GM10847 (cell line): ENCODE measurements around the gene DCD.

Experiments
- POLR2A ChIP-seq: IDR thresholded peaks from 2 replicates; pipeline ENCODE4 v1.6.1; 2011; ENCODE audit not compliant: insufficient read length; ENCODE audit errors: extremely low read depth

The DCD gene

GRCh38 chr12:54660320-54660962, 12.3 kb upstream of the DCD start:
- no peak for TF ChIP-seq POLR2A

GRCh38 chr12:54658306-54659264, 10.4 kb upstream of the DCD start:
- no peak for TF ChIP-seq POLR2A

DNA sequence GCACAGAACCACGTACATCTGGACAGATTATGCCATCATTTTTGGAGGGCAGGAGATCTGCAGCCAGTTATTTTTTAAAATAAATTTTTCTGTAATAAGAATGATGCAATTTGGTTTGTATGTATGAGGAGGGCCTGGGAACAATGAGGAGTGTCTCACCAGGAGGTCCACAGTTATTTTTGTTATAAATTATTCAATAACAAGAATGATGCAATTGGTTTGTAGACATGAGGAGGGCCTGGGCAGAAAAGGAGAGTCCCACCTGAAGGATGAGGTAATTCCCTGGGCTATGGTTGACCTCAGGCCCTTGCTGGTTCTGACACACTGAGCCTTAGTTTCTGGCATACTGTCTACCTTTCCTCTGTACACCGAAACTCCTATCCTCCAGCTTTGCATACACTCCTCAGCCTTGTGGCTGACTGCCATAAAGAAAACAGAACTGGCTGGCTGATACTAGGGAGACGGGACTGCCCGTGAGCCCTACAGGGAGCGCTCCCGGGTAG, 9.0 kb upstream of the DCD start:
- no peak for TF ChIP-seq POLR2A

DNA sequence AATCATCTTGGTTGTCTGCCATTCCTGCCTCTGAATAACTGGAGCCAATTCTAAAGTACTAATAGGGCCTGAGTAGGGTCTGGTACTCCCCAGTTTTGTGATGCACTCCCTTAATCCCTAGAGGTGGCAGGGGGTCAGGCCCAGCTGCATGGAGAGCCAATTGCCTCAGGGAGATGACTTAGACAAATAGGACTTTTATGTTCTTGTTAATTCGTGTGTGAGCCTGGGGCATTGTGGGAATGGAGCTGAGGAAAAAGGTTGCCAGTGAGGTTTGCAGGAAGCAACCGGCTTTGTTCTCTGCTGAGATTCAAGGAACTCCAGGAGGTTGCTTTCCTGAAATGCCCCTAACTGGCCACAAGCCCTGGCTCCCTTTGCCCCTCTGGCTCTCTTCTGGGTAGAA, 6.8 kb upstream of the DCD start:
- TF ChIP-seq POLR2A = no peak

- no peak for TF ChIP-seq POLR2A
Observed at GRCh38 chr12:54653025-54653424, 4.9 kb upstream of the DCD start.

DNA sequence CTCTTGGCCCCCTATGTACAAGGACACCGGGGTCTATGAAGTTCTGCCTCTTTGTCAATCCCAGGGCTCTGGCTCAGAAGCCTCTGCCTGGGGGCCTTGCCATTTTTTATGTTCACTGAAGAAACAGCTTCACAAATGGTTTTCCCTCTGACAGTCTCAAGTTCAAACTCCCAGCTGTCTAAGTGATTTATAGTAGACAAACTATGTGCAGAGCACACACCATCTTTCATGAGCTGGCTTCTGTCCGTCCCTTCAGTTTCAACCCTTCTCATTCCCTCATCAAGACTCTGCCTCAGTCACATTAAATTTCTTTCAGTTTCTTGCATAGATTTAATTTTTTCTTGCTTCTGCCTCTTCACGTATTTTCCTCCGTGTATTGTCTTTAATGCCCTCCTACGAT, 2.7 kb upstream of the DCD start:
- no peak for TF ChIP-seq POLR2A

- no peak for TF ChIP-seq POLR2A
Observed at GRCh38 chr12:54650409-54650808, 2.2 kb upstream of the DCD start.

- TF ChIP-seq POLR2A = no peak
Observed at GRCh38 chr12:54649825-54650224, 1.7 kb upstream of the DCD start.

GRCh38 chr12:54641554-54641953, 6.6 kb downstream of the DCD start:
- no peak for TF ChIP-seq POLR2A

GRCh38 chr12:54641089-54641488, 7.1 kb downstream of the DCD start:
- no peak for TF ChIP-seq POLR2A

DNA sequence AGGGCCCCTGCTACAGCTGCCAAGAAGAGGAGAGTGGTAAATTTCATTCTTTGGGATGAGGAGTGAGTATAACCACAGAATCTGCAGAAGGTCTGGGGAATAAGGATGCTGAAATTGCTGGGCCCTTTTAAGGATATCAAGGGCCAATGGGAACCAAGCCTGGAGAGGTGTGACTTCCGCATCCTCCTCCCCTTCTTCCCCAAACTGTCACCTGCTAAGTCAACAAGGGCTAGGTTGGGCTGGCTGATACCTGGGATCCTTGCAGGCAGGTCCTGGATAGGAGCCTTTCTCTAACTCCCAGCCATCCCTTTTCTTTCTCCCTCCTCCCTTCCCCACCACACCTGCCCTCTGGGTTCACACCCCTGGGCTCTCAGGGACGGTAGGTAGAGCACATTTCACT, 13.4 kb downstream of the DCD start, which contains the start of gene LACRT:
Gene LACRT, minus strand, starts transcription at position 101 of the 400 bp plus-strand sequence. Its CDS starts 54 bp downstream, at position 47.
- TF ChIP-seq POLR2A = no peak

- no peak for TF ChIP-seq POLR2A
Observed at GRCh38 chr12:54631988-54632728, 16.0 kb downstream of the DCD start.

- TF ChIP-seq POLR2A = no peak
Observed at GRCh38 chr12:54631551-54631950, 16.6 kb downstream of the DCD start.

- no peak for TF ChIP-seq POLR2A
Observed at GRCh38 chr12:54629925-54630324, 18.2 kb downstream of the DCD start.

- no peak for TF ChIP-seq POLR2A
Observed at GRCh38 chr12:54628186-54628846, 19.8 kb downstream of the DCD start.

DNA sequence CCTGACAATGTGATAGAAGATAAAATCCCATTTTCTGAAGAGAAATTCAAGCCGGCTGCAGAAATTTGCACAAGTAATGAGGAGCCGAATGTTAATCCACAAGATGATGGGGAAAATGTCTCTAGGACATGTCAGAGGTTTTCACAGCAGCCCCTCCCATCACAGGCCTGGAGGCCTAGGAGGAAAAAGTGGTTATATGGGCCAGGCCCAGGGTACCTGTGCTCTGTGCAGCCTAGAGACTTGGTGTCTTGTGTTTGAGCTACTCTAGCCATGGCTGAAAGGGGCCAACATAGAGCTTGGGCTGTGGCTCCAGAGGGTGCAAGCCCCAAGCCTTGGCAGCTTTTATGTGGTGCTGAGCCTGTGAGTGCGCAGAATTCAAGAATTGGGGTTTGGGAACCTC, 20.9 kb downstream of the DCD start:
- no peak for TF ChIP-seq POLR2A
